GM12801 (cell line): ENCODE data around the gene GNB5.

Experiments
- CTCF ChIP-seq: IDR thresholded peaks from one replicate; pipeline ENCODE4 v1.5.1; 2011; ENCODE audit warnings: control low read depth; ENCODE audit not compliant: insufficient read length; ENCODE audit errors: extremely low read depth

GNB5 gene

DNA sequence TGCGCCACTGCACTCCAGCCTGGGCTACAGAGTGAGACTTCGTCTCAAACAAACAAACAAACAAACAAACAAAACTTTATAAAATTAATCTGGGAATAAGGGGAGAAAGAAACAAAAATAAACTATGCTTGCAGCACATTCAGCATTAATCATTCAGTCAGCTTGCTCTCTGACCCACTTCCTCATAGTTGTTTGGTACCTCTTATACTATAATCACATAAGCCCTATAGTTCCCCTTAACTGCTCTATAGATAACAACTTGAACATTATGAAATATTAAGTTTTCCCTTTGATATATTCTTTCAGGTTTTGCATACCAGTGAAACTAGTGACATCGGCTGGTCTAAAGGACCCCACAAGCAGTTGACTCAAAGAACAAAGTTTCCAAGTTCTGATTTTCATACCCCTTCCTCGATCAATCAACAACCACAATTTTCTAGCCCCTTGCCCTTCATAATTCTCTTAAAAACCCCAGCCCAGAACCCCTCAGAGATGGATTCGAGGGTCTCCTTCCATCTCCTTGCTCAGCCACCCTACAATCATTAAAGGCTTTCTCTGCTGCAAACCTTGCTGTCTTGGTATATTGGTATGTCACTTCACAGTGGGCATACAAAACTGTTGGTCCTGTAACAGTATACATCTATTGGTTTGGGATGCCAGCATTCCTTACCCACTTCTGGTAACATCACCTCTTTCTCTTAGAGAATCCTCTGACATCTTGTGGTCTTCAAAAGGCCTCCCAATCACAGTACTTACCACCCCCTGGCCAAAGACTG is 105.0 kb downstream of the GNB5 start:
- TF ChIP-seq CTCF = no peak

GRCh38 chr15:52085299-52085698 is 105.9 kb downstream of the GNB5 start:
- TF ChIP-seq CTCF = no peak

DNA sequence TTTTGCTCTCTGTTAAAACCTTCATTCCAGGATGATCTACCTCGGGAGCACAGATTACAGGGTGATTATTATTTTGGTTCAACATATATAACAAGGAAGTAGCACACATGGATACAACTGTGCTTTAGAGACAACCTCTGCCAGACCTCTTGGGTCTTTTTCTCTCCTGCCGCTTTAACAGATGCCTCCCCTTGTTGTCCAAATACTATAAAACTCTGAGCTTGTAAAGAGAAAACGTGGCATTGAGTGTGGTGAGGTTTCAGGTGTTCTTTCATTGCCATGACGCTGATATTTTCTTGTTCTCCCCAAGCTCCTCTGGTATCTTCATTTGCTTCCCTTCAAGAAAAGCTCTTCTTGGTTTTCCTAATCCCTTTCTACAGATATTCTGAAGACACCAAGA is 107.6 kb downstream of the GNB5 start:
- TF ChIP-seq CTCF = no peak

GRCh38 chr15:52082197-52083036 is 108.8 kb downstream of the GNB5 start:
- TF ChIP-seq CTCF = no peak

- TF ChIP-seq CTCF = no peak
Observed at GRCh38 chr15:52080706-52081392, 110.3 kb downstream of the GNB5 start.

DNA sequence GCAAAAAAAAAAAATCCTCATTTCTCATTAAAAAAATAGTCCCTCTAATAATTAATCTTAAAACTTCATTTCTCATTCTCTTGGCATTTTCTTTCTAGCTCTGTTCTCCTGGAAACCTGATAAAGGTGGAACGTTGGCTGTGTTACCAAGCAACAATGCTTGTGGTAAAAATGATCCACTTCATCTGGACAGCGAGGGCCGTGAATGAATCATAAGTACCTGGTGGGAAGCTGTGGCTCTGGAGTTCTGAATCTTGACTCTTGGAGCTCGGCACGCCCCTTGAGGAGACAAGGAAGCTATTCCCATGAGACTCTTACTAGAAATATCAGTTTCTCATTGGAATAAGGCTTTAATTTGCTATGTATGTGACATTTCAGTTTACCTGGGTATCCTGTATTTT is 111.2 kb downstream of the GNB5 start:
- no peak for TF ChIP-seq CTCF
